NCI-H748 (cell line): ENCODE data around the gene NELFE.
"Not testable (repeated sequence)": the region's sequence is repeated elsewhere in the genome, so short reads cannot be mapped to it uniquely, and the experiment has no call there.

Experiments
- DNase-seq: peaks from one replicate; lab custom pipeline; 2025; ENCODE audit not compliant: unreplicated experiment; lab: John Stamatoyannopoulos, UW

Gene NELFE

DNA sequence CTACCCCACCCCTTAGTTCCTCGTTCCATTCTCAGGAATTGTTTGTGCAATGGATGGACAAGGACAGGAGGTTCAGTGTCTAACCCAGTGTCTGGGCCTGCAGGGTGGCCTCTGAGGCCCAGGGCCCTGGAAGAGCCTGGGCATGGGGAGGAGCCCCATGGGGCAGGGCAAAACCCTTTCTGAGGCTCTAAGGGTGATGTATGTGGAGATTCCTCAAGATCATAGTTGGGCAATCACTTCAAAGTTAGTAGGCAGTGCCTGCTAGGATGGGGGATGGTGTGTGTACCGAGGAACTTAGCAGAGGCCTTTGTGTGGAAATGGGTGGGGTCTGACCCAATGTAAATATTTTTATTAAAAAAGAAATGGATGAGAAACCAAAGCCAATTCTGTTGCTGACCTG is 38.0 kb downstream of the NELFE start:
- no peak for DNase-seq

DNA sequence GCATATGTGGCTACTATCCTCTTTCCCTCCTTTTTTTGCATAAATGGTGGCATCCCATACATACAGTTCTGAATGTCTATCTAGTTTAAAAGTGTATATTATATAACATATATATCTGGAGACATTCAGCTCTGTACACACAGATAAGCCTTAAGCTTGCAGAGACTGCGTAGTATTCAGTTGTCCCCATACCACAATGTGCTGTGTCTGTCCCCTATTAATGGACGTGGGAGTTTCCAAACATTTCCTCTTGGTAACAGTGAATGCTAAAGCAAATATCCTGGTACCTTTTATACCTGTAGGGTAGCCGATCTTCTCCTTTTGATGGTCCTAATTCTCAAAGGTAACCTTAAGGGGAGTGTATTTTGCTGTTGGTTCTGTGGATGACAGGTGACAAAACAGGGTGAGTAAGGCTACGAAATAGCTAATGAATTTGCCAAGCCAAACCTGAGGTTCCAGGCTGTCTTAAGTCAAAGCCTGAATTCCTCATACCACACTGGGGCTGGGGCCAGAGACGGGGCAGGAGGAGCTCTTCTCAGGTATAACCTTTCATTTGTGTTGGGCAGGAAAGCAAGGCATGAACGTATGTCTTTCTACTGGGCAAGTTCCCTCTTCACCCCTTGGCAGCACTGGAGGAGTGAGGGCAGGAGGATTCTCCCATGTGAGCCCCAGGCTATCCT is 39.0 kb downstream of the NELFE start:
- DNase-seq: no peak

GRCh38 chr6:31918069-31918720 is 40.6 kb downstream of the NELFE start:
- DNase-seq: no peak

GRCh38 chr6:31915756-31916155 is 43.0 kb downstream of the NELFE start:
- DNase-seq: no peak

- no peak for DNase-seq
Measured at GRCh38 chr6:31915351-31915750, 43.4 kb downstream of the NELFE start.

- DNase-seq: no peak
Measured at GRCh38 chr6:31911826-31912585, 46.8 kb downstream of the NELFE start.

GRCh38 chr6:31909298-31909697 is 49.5 kb downstream of the NELFE start:
- DNase-seq: not testable (repeated sequence)

DNA sequence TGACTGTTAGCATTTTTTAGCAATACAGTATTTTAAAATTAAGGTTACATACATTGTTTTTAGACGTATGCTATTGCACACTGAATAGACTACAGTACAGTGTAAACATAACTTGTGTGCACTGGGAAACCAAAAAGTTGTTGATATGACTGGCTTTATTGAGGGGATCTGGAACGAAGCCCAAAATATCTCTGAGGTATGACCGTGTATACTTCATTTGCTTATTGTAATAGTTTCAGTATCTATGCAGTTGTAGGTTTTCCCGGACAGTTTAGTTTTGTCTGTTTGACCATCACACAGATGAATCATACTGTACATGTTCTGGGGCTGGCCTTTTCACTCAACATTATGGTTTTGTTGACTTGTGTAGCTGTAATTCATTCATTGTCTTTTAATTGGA is 50.0 kb downstream of the NELFE start:
- no peak for DNase-seq

DNA sequence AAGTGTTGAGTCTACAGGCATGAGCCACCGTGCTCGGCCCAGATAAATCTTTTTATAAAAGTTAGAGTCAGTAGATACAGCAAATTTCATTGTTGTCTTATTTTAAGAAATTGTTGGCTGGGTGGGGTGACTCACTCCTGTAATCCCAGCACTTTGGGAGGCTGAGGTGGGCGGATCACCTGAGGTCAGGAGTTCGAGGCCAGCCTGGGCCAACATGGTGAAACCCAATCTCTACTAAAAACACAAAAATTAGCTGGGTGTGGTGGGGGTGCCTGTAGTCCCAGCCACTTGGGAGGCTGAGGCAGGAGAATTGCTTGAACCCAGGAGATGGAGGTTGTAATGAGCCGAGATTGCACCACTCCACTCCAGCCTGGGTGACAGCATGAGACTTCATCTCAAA is 50.5 kb downstream of the NELFE start:
- DNase-seq: not testable (repeated sequence)

- no peak for DNase-seq
Measured at GRCh38 chr6:31907158-31907813, 51.5 kb downstream of the NELFE start.

- not testable (repeated sequence) for DNase-seq
Measured at GRCh38 chr6:31906727-31907126, 52.0 kb downstream of the NELFE start.

DNA sequence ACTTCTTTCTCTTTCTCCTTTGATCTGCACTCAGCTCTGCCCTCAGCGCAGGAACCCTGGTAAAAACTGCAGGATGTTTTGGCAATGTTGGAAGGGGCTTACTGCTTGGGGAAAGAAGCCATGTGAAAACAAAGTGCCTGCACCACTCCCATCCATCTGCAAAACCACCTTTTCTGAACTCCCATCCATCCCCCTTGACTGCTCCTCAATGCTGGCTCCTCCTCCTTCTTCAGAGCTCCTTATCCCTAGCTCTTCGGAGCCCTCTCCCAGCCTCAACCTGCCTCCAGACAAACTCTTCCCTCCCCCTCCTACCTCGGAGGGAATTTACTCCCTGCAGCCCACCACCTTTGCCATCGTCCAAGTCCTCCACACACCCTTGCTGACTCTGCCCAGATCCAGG is 52.6 kb downstream of the NELFE start:
- DNase-seq: no peak

GRCh38 chr6:31905041-31905440 is 53.7 kb downstream of the NELFE start:
- no peak for DNase-seq

GRCh38 chr6:31903957-31904356 is 54.8 kb downstream of the NELFE start:
- no peak for DNase-seq
